SK-N-DZ (cell line): Measurements from ENCODE around the gene SPTLC3.
A peak's percentile ranks its signal among the peaks of the same experiment; 100 is the strongest.

Experiments
- DNase-seq: peaks from one replicate; pipeline ENCODE4 v3.0.0-alpha.2; 2015; ENCODE audit warnings: low spot score

SPTLC3 gene

GRCh38 chr20:13098720-13099355 is 90.1 kb downstream of the SPTLC3 start:
- no peak for DNase-seq

- no peak for DNase-seq
Measured at GRCh38 chr20:13099676-13100075, 90.9 kb downstream of the SPTLC3 start.

DNA sequence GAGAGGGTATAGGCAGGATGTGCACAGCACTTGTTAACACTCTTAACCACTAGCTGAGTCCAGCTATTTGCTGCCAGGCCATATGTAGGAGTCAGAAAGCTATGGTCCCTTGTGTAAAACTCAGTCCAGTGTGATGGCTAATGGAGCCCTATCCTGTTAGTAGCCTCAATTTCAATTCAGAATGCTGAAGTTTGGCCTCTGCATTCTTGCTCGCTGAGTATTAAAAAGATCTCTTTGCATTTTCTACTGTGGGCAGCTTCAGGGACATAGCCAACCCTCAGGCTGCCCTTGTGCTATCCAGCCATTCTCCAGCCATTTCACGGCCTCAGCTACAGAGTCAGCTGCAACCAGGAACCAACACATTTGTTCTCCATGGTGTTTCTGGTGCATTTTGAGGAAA is 92.5 kb downstream of the SPTLC3 start:
- DNase-seq = no peak

DNA sequence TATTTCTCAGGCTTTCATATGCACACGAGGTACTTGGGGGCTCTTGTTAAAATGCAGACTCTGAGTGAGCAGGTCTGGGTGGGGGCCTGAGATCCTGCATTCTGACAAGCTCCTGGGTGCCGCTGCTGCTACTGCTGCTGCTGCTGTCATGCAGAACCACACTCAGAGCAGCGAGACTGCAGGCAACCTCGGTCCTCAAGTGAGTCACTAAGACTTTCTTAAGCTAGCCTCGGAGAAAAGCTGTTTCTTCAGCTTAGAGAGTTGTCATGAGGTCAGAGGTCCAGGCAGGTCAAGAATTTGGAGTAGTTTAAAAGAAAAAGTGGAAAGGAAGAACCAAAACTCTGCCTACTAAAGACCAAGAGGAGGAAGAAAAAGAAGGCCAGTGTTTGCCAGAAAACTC is 92.9 kb downstream of the SPTLC3 start:
- DNase-seq = no peak

DNA sequence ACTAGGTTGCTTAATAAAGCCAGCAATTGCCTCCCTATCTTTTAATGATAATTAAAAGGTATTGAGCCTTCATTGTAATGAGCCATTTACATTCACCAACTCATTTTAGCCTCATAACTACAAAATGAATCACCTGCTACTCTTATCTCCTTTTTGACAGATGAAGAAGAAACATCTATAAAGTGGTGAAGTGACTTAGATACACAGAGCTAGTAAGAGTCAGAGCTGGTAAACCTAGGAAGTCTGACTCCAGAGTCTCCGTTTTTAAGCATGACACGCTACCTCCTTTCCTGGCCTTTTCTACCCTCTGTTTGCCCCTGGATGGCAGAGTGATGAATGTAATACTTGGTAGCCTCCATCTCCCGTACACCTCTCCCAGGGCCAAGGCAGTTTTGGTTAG is 93.5 kb downstream of the SPTLC3 start:
- DNase-seq = no peak

GRCh38 chr20:13102694-13103093 is 93.9 kb downstream of the SPTLC3 start:
- DNase-seq = peak; percentile 5

DNA sequence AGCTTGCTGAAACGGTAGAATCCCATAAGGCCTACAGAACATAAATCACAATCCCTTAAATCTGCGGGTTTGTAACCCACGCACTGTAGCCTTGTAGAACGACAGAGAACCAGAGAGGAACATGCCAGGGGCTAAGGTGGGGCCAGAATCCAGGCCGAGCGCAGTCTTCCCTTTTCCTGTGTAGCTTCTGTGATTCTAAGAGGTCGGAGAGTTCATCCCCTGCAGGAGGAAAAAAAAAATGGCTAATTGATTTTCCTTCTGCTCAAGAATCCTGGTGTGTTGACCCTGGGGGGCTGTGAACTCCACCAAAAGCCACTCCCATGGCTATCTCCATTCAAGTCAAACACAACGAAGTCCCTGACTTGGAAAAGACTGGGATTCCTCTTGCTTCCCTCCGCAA is 96.3 kb downstream of the SPTLC3 start:
- no peak for DNase-seq

GRCh38 chr20:13105864-13106457 is 97.2 kb downstream of the SPTLC3 start:
- DNase-seq = peak; percentile 27

DNA sequence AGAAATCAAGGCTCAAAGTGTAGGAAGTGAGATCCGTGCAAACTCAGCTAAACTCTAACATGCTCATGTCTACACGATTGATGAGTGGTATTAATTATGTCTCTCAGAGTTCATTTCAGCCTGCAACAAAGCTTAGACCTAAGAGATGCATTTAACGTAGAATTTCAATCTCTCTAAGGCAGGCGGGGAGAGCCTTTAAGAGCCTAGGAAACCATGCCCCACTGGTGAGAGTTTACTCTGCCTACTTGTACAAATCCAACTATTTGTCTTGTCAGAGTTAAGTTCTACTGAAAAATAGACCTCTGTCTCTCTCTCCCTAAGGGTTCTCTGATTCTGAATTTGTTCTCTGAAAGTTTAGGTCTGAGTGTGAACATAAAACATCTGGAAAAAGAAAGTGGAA is 100.9 kb downstream of the SPTLC3 start:
- no peak for DNase-seq

- no peak for DNase-seq
Measured at GRCh38 chr20:13110796-13111195, 102.0 kb downstream of the SPTLC3 start.

DNA sequence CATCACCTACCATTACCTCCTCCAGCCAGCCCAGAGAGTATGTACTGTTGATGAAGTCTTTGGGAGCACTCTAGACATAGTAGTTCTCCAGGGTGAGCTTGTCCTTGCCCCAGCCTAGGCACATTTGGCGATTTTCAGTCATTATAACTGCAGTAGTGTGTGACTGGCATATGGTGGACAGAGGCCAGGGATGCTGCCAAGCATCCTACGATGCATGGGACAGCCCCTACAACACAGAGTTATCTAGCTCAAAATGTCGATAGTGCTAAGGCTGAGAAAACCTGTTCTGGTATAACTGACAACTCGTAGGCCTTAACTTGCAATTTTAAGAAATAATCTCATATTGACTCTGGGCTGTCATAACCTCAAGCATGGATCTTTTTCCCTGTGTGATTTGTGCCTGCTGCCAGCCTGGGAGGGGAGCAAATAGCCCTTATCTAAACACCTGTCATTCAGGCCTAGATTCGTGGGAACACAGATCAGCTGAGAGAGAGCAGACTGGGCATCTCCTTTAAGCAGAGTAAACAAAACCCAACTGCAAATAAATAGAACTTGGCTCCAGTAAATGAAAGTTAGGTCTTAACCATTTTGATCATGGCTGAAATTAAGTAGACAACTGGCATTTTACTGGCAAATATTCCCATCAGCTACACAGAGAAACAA is 102.6 kb downstream of the SPTLC3 start:
- no peak for DNase-seq

DNA sequence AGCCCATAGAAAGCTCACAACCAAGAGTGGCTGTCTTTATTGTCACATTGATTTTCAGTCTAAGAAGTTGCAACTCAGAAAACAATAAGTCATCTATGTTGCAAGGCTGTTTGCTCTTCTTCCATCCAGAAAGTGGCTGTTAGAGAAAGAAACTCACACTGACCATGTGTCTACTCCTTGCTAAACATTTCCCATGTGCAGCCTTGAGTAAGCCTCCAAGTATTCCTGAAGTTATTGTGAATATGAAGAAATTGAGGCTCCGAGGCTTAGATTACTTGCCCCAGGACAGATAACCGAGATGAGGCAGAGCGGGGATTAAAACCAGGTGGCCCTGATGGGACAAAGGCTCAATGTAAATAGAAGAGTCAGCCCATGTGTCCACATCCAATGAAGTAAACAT is 105.0 kb downstream of the SPTLC3 start:
- DNase-seq = no peak

GRCh38 chr20:13117200-13117599 is 108.4 kb downstream of the SPTLC3 start:
- DNase-seq = no peak

GRCh38 chr20:13118676-13119075 is 109.9 kb downstream of the SPTLC3 start:
- DNase-seq = no peak

- DNase-seq = peak; percentile 72
Measured at GRCh38 chr20:13119583-13119982, 110.8 kb downstream of the SPTLC3 start.

GRCh38 chr20:13120471-13120870 is 111.7 kb downstream of the SPTLC3 start:
- DNase-seq = no peak

GRCh38 chr20:13121840-13122515 is 113.2 kb downstream of the SPTLC3 start:
- DNase-seq = no peak

DNA sequence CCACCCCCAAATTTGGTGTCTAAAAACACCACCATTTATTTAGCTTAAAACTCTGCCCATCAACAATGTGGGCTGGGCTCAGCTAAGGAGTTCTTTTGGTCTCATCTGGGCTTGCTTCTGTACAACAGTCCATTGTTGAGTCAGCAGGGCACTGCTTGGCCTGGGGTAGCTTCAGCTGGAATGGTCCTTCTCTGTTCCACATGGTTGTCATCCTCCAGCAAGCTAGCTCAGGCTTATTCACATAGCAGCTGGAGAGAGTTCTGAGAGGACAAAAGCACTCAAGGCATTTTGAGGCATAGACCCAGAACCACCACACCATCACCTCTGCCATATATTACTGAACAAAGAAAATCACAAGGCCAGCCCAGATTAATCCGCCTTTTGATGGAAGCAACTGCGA is 116.7 kb downstream of the SPTLC3 start:
- no peak for DNase-seq

DNA sequence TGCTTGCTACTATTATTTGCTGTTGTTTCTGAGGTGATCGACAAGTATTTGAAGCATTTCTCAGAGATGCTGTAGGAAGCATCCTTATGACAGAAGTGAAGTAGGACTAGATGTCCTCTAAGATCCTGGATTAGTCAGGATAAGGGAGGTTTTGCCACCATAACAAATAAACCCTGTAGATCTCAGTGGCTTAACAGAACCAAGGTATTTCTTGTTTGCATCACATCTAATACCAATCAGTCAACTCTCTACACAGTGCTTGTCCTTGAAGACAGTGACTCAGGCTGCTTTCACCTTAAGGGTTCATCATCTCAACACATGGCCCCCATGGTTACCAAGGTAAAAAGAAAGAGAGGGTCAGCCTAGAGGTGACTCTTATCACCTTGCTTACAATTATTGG is 119.4 kb downstream of the SPTLC3 start:
- no peak for DNase-seq

- DNase-seq = no peak
Measured at GRCh38 chr20:13130061-13130706, 121.4 kb downstream of the SPTLC3 start.

DNA sequence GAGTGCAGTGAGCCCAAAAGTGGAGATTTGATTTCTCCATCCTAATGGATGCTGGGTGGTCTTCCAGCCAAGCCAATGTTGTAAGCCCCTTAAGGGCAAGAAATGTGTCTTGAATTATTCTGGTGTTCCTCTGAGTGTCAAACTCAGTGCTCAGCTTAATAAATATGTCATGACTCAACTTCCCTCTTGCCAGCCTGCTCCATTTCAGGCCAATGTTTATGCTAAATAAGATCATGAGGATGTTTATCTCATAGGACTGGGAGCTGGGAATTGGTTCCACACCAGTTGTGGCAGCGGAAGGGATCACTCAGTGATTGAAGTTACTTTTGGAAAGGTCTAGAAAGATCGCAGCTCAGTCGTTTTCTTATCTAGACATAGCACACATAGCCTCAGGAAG is 121.9 kb downstream of the SPTLC3 start:
- no peak for DNase-seq

- DNase-seq = no peak
Measured at GRCh38 chr20:13131688-13132087, 122.9 kb downstream of the SPTLC3 start.
